HG03045 (cell line): ENCODE data around the gene CEACAM16.

ENCODE experiments used
- ATAC-seq: cut with Tn5 transposase; IDR thresholded peaks from one replicate; pipeline ENCODE4 v1.9.1; 2021; ENCODE audit warnings: mild to moderate bottlenecking, moderate library complexity; ENCODE audit not compliant: unreplicated experiment

Gene CEACAM16

DNA sequence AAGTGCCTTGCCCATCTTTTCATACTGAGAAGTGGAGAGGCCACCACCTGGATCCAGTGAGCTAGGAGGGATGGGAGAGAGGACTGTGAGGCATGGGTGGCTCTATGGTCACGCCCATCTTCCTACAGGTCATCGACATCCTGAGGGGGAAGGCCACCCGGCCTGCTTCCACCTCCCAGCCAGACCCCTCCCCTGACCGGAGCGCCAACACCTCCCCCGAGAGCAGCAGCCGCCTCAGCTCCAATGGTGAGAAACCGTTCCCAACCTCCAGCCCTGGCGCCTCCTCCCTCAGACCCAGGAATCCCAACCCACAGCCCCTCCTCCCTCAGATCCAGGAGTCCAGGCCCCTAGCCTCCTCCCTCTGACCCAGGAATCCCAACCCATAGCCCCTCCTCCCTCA lies 59.6 kb downstream of the CEACAM16 start:
- ATAC-seq: no peak

DNA sequence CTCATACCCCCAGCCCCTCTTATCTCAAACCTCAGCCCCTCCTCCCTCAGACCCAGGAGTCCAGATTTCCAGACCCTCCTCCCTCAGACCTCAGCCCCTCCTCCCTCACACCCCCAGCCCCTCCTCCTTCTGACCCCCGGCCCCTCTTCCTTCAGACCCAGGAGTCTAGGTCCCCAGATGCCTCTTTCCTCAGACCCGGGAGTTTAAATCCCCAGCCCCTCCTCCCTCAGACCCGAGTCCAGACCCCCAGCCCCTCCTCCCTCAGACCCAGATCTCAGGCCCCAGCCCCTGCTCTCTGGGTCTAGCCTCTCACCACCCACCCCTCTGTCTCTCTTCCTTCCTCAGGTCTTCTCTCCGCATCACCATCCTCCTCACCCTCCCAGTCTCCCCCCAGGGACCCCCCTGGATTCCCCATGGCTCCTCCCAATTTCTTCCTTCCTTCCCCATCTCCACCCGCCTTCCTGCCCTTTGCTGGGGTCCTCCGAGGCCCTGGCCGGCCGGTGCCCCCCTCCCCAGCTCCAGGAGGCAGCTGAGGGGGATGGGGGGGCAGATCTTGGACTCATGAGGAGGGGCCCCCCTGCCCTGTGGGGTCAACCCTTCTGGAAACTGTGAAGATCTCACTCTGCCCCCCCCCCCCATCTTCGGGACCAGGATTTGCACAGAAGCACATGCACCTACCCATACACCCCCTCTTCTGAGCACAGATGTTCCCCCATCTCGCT lies 60.3 kb downstream of the CEACAM16 start:
- ATAC-seq: no peak
